Measurements from ENCODE around the gene HDLBP.

The HDLBP gene

DNA sequence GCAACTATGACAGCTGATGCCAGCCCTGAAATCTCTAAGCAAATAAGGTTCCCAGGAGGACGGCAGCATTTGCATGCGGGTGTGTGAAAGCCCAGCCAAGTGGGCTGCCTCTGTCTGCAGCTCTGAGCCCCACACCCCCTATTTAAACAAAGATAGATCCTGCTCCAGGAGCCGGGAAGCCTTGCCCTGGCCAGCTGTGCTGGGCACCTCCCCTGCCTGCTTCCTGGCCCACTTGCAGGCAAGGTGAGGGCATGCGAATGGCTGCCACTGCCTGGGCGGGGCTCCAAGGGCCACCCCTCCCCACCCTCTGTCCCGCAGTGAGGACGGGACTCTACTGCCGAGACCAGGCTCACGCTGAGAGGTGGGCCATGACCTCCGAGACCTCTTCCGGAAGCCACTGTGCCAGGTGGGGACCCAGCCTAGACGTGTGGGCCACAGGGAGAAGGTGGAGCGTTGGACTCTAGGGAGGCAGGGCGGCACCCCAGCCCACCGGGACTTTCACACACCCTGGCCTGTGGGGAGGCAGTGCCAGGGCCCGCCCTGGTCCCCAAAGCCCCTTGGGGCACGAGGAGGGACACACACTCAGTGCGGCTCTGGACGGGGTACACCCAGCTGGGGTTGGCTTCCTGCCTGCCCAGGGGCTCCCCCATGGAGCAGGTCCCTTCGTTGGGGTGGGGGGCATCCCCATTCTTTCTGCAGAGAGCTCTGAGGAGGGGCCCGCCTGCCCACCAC is 126.9 kb downstream of the HDLBP start, which contains the start of gene ANO7:
ANO7 (plus strand) TSS at position 317 of the 732 bp plus-strand sequence. CDS start 1,387 bp downstream, outside the sequence.
- no peak for DNase-seq

DNA sequence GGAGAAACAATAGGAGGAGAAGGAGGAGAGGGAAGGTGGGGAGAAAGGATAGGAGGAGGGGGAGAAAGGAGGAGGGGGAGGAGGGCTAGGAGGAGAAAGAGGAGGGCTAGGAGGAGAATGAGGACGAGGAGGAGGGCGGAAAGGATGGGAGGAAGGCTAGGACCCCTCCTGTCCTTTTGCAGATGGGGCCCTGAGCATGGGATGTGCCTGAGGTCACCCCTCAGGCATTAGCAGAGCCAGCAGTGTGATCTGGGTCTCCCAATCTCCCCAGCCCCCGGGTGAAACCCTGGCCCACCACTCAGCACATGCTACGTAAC is 127.6 kb downstream of the HDLBP start:
- DNase-seq = no peak

DNA sequence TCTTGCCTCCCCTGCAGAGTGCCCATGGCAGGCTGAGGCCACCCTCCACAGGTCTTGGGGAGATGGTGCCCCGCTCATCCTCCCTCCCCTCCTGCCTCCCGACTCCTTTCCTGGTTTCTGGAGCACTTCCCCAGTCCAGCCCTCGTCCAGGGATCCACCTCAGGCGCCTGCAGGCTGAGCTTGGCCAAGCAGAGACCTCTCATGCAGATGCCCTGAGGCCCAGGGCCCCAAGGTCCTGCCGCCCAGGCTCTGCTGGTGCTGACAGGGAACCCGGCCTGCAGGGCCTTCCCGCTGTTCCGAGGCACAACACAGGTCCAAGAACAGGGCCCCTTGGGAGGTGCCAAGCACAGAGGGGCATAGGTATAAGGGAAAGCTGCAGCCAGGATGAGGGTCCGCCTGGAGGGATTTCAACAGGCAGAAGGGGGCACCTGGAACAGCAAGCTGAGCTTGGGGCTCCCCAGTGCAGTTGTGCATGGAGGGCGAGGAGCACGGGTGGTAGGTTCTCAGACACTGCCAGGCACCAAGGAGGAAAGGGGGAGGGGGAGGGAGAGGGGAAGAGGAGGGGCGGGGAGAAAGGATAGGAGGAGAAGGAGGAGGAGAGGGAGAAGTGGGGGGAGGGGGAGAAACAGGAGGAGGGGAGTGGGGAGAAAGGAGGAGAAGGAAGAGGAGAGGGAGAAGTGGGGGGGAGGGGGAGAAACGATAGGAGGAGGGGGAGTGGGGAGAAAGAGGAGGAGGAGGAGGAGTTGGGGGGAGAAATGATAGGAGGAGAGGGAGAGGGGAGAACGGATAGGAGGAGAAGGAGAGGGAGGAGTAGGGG is 128.2 kb downstream of the HDLBP start:
- no peak for DNase-seq

DNA sequence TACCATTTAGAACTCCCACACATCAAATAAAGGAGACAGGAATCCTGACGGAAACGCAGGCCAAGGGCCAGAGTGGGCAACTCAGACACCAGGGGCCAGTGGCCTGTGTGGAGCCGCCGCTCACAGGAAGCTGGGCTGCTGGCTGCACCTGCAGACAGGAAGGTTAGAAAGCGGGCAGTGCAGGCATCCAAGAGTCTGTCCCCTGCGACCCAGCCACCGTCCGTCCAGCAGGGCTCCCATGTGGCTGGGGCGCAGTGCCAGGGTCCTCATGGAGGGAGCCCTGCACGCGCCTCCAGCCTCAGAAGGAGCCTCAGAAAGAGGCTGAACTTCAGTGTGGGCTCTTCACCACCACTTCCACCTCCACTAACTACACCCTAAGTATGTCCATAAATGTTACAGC is 129.5 kb downstream of the HDLBP start:
- DNase-seq = no peak

DNA sequence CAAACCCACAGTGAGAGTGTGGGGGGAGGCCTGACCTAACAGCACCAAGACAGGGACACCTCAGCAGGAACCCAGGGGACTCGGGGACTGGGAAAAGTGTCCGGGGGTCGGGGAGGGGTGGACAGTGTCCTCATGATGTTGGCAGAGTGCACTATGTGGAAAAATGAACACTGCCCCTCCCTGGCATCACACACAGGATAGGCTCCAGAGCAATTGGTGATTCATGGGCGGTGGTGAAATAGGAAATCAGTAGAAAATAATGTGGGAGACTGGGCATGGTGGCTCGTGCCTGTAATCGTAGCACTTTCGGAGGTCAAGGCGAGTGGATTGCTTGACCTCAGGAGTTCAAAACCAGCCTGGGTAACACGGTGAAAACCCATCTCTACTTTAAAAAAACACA is 130.6 kb downstream of the HDLBP start:
- DNase-seq = no peak

DNA sequence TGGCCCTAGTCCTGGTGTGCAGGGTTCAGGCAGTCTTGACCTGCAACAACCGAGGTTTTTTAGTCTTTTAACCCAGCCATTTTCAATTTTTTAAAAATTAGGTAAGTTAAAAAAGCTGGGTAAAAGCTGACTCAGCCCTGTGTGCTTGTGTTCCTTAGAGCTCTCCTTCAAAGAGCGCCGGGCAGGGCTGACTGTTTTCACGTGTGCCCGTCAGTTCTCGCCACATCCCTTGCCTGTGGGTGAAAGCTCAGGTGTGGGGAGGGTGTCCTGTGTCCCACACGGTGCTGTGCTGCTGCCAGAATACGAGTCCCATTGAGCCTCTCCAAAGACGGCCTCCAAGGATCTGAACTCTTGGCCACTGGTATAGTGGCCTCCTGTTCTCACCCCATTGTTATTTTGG is 132.3 kb downstream of the HDLBP start:
- DNase-seq = no peak

DNA sequence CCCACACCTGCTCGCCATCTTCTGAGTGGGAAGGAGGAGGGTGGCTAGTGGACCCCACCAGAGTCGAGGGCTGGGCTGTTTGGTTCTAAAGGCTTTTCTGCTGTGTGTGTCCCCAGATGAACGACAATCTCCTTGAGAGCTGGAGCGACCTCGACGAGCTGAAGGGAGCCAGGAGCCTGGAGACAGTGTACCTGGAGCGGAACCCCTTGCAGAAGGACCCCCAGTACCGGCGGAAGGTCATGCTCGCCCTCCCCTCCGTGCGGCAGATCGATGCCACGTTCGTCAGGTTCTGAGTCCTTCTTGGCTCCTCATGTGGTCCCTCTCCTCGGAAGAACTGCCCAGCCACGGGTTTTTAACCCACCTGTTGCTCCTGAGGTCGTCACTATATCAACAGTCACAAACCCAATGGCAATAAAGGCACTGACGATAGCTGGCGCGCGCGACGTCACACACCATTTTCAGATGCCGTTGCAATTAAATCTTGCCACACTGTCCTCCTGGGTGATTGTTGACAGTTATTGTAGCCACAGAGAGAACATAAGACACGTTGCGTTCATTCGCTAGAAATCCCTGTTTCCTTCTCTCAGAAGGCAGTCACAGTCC is 132.8 kb downstream of the HDLBP start:
- no peak for DNase-seq

DNA sequence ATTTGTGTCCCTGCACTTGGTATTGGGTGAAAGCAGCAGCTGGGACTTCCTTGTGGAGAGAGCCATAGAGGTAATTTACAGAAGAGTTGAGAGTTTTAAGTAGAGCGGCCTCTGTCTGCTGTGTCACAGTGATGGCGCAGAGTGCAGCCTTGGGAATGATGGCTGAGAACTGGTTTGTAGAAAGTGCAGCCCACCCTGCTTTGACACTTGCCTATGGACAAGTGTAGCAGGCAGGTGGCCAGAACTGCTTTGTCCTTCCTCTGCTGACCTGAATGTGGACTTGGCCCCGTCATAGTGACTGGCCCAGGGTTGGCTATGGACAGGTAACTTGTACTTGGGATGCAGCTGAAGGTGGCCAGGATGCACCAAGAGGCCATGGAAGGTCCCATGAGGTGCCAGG is 133.3 kb downstream of the HDLBP start:
- no peak for DNase-seq

DNA sequence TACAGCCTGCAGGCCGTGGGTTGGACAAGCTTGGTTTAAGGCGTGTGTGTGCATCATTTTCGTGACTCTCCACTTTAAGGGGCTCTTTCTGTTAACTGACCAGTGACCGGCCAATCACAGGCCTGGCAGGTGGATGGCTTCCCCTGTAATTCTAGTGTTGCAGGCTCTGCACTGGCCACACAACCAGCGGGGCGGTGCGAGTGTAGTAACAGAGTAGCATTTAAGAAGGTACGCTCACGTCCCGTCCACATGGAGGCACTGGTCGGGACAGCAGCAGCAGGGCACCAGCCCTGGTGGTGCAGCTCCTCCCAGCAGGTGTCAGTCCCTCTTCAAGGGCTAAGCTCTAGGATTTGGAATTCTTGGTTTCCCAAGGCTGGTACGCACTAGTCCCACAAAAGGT is 135.0 kb downstream of the HDLBP start:
- DNase-seq = no peak

DNA sequence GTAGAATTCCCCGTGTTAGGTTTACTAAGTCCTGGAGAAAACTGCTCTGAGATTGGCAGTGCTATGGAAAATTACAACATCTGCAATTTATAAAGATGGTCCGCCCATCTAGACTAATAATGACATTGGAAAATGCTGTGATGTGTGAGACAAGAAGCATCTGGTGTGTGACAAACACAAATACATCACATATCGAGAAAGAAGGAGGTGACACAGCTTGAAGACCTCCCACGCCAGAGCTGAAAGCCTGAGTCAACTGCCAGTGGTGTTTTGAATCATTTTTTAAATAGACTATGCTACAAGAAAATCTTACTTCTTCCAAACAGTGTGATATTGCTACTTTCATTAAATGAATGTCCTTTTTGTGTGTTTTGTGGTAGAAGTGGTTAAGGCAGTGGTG is 135.6 kb downstream of the HDLBP start:
- DNase-seq = no peak

DNA sequence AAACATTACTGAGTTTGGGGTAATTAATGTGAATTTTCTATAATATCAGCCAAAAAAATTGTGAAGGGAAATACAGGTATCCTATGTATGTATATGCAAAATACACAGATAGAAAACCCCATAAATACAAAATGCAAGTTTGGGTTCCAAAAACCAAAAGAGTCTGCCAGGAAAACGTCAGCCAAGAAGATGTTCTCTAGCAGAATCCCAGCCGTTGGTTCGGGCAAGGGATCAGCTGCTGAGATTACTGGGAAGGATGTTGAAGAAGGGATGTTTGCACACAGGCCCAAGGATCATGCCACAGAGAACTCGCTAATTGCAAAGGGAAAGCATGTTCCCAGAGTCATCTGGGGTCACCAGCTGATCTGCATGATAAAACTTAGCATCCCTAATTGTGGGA is 136.5 kb downstream of the HDLBP start:
- no peak for DNase-seq

DNA sequence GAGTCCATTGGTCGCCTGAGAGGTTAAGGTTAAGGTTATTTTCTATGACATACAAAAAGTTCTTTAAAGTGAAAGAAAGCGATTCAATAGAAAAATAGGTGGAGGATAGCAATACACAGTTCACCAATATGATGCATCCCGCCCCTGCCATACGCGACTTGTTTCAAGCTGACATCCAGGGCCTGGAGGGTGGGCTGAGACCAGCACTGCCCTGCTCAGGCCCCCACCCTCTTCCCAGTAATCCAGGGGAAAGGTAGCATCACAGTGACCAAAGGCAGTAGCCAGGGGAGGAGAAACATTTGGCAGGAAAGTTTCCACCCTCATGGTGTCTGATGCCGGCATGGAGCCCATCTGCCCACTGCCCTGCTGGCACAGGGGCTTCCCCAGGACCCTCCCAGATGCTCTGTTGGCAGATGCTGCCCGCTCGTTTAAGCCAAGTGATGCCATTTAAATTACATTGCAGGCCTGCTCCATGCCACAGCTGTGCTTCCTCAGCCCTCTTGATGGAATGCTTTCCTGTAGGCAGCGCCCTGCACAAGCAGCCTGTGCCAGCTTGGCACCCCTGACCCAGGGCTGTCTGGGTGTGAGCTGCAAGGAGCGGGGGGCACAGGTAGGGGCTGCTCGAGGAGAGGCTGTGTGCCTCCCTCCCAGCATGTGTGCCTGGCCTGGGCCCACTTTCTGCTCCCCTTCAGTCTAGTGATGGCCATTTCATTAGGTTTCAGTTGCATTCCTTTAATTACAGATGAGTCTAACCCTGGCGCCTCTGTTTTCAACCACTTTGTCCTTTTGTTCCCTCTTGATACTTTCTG is 137.7 kb downstream of the HDLBP start:
- DNase-seq = no peak

Data from hematopoietic multipotent progenitor cell treated with erythropoietin and hydrocortisone succinate and interleukin-3 and kit ligand, for 6 days (in vitro differentiated cells).